ENCODE measurements around the gene TDRD9.

The TDRD9 gene

GRCh38 chr14:103969961-103970360 lies 41.7 kb downstream of the TDRD9 start:
- no peak for TF ChIP-seq FOXP2 (optimal IDR thresholded peaks at IDR 0.05; ENCODE audit: borderline replicate concordance, extremely low read depth, extremely low read length, insufficient read depth)
- no peak for TF ChIP-seq TAF1 (IDR thresholded peaks at IDR 0.05; ENCODE audit: borderline replicate concordance, insufficient read depth, low read length)
- TF ChIP-seq REST (IDR thresholded peaks at IDR 0.05; ENCODE audit: insufficient read depth in 1 of 2, low read depth in 2 of 2, low read length in 2 of 2): no peak
- no peak for TF ChIP-seq POLR2AphosphoS5 (IDR thresholded peaks at IDR 0.05; ENCODE audit: low read depth, low read length)
- TF ChIP-seq SIN3A (IDR thresholded peaks at IDR 0.05; ENCODE audit: borderline replicate concordance, insufficient read depth, low read length): no peak

- TF ChIP-seq SIN3A (IDR thresholded peaks at IDR 0.05; ENCODE audit: borderline replicate concordance, insufficient read depth, low read length): no peak
- TF ChIP-seq FOXP2 (optimal IDR thresholded peaks at IDR 0.05; ENCODE audit: borderline replicate concordance, extremely low read depth, extremely low read length, insufficient read depth): no peak
- no peak for TF ChIP-seq POLR2AphosphoS5 (IDR thresholded peaks at IDR 0.05; ENCODE audit: low read depth, low read length)
- TF ChIP-seq REST (IDR thresholded peaks at IDR 0.05; ENCODE audit: insufficient read depth in 1 of 2, low read depth in 2 of 2, low read length in 2 of 2): no peak
- TF ChIP-seq TAF1 (IDR thresholded peaks at IDR 0.05; ENCODE audit: borderline replicate concordance, insufficient read depth, low read length): no peak
Observed at GRCh38 chr14:103973354-103973753, 45.1 kb downstream of the TDRD9 start.

- TF ChIP-seq FOXP2 (optimal IDR thresholded peaks at IDR 0.05; ENCODE audit: borderline replicate concordance, extremely low read depth, extremely low read length, insufficient read depth): no peak
- no peak for TF ChIP-seq TAF1 (IDR thresholded peaks at IDR 0.05; ENCODE audit: borderline replicate concordance, insufficient read depth, low read length)
- no peak for TF ChIP-seq REST (IDR thresholded peaks at IDR 0.05; ENCODE audit: insufficient read depth in 1 of 2, low read depth in 2 of 2, low read length in 2 of 2)
- TF ChIP-seq POLR2AphosphoS5 (IDR thresholded peaks at IDR 0.05; ENCODE audit: low read depth, low read length): no peak
- TF ChIP-seq SIN3A (IDR thresholded peaks at IDR 0.05; ENCODE audit: borderline replicate concordance, insufficient read depth, low read length): no peak
Observed at GRCh38 chr14:103974575-103974974, 46.3 kb downstream of the TDRD9 start.

GRCh38 chr14:103984196-103984595 lies 55.9 kb downstream of the TDRD9 start:
- TF ChIP-seq REST (IDR thresholded peaks at IDR 0.05; ENCODE audit: insufficient read depth in 1 of 2, low read depth in 2 of 2, low read length in 2 of 2) (no peak), FOXP2 (optimal IDR thresholded peaks at IDR 0.05; ENCODE audit: borderline replicate concordance, extremely low read depth, extremely low read length, insufficient read depth) (no peak), POLR2AphosphoS5 (IDR thresholded peaks at IDR 0.05; ENCODE audit: low read depth, low read length) (no peak), TAF1 (IDR thresholded peaks at IDR 0.05; ENCODE audit: borderline replicate concordance, insufficient read depth, low read length) (no peak), SIN3A (IDR thresholded peaks at IDR 0.05; ENCODE audit: borderline replicate concordance, insufficient read depth, low read length) (no peak)

- TF ChIP-seq POLR2AphosphoS5 (IDR thresholded peaks at IDR 0.05; ENCODE audit: low read depth, low read length): no peak
- no peak for TF ChIP-seq REST (IDR thresholded peaks at IDR 0.05; ENCODE audit: insufficient read depth in 1 of 2, low read depth in 2 of 2, low read length in 2 of 2)
- no peak for TF ChIP-seq SIN3A (IDR thresholded peaks at IDR 0.05; ENCODE audit: borderline replicate concordance, insufficient read depth, low read length)
- TF ChIP-seq FOXP2 (optimal IDR thresholded peaks at IDR 0.05; ENCODE audit: borderline replicate concordance, extremely low read depth, extremely low read length, insufficient read depth): no peak
- TF ChIP-seq TAF1 (IDR thresholded peaks at IDR 0.05; ENCODE audit: borderline replicate concordance, insufficient read depth, low read length): no peak
Observed at GRCh38 chr14:103989034-103989433, 60.8 kb downstream of the TDRD9 start.
